ENCODE results near the gene FAM174C. TPM values are rescaled to one million over a fixed set of nuclear protein-coding genes. Genes with fewer than 3 reads are reported as not detected.

The FAM174C gene
- total RNA-seq, 1 donor from 2014 or later = 22.7 TPM

DNA sequence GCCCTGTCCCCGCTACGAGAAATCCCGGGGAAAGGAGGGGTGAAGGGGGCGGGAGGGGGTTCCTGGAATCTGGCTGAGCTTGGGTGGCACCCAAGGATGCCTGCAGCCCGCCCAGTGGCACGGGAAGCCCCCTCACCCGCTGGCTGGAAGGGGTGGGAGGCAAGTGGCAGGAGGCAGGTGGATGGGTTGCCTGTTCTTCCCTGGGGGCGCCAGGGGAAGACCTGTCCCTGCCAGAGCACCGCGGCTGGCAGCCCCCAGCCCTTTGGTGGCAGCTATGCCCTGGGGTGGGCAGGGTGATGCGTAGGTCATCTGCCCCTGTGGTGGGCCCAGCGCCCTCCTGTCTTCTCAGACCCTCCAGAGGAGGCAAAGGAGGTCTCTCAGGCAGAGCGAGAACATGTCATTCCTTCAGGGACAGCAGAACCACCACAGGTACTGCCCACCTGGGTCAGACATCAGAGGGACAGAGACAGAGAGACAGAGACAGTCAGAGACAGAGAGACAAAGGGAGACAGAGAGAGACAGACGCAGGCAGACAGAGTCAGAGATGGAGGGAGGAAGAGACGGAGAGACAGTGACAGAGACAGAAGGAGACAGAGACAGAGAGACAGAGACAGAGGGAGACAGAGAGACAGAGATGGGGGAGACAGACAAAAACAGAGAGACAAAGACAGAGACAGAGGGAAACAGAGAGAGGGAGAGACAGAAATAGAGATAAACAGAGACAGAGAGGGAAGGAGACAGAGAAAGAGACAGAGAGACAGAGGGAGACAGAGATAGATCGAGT is 47.1 kb downstream of the FAM174C start:
- Mint-ChIP-seq H3K27me3 (ENCODE audit: unreplicated experiment) (peaks cover 6% of the 10 kb centered on the region), H3K9me3 (ENCODE audit: unreplicated experiment) (no peaks in the 10 kb centered on the region), H3K4me1 (ENCODE audit: unreplicated experiment) (no peaks in the 10 kb centered on the region), H3K27ac (ENCODE audit: unreplicated experiment) (no peak overlapping the region), H3K36me3 (ENCODE audit: low read depth, unreplicated experiment) (no peaks in the 10 kb centered on the region), H3K4me3 (ENCODE audit: unreplicated experiment) (no peak overlapping the region)
- no peak for DNase-seq (ENCODE audit: low spot score)
- TF ChIP-seq, protein P1, sequence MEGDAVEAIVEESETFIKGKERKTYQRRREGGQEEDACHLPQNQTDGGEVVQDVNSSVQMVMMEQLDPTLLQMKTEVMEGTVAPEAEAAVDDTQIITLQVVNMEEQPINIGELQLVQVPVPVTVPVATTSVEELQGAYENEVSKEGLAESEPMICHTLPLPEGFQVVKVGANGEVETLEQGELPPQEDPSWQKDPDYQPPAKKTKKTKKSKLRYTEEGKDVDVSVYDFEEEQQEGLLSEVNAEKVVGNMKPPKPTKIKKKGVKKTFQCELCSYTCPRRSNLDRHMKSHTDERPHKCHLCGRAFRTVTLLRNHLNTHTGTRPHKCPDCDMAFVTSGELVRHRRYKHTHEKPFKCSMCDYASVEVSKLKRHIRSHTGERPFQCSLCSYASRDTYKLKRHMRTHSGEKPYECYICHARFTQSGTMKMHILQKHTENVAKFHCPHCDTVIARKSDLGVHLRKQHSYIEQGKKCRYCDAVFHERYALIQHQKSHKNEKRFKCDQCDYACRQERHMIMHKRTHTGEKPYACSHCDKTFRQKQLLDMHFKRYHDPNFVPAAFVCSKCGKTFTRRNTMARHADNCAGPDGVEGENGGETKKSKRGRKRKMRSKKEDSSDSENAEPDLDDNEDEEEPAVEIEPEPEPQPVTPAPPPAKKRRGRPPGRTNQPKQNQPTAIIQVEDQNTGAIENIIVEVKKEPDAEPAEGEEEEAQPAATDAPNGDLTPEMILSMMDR (IDR thresholded peaks at IDR 0.05; ENCODE audit: unreplicated experiment) = no peak

DNA sequence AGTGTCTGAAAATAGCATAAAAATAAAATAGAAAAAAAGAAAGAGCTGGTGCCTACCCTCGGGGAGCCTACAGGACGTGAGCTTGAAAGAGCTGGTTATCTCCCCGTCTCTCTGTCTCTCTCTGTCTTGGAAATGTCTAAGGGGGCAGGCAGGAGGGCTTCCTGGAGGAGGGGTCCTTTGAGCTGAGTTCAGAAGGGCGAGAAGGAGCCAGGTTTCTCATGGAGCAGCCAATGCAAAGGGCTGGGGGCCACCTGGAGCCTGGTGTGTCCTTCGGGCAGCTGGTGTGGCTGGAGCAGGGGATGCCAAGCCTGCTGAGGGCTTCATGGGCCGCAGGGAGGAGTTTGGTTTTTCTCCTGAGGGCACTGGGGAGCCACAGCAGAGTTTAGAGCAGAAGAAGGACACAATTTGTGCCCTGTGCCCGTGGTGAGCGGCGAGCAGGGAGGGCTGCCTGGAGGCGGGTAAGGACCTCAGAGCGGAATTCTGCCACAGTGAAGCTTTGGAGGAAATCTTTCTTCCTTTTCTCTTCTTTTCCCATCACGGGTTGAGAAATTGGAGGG is 49.0 kb downstream of the FAM174C start:
- Mint-ChIP-seq H3K9me3 (ENCODE audit: unreplicated experiment) (no peaks in the 10 kb centered on the region), H3K36me3 (ENCODE audit: low read depth, unreplicated experiment) (no peaks in the 10 kb centered on the region), H3K27ac (ENCODE audit: unreplicated experiment) (peak overlapping the region; percentile 48), H3K4me1 (ENCODE audit: unreplicated experiment) (no peaks in the 10 kb centered on the region), H3K27me3 (ENCODE audit: unreplicated experiment) (peaks cover 6% of the 10 kb centered on the region), H3K4me3 (ENCODE audit: unreplicated experiment) (peak overlapping the region; percentile 62)
- TF ChIP-seq, protein P1 (IDR thresholded peaks at IDR 0.05; ENCODE audit: unreplicated experiment) = no peak
- DNase-seq (ENCODE audit: low spot score) = no peak

DNA sequence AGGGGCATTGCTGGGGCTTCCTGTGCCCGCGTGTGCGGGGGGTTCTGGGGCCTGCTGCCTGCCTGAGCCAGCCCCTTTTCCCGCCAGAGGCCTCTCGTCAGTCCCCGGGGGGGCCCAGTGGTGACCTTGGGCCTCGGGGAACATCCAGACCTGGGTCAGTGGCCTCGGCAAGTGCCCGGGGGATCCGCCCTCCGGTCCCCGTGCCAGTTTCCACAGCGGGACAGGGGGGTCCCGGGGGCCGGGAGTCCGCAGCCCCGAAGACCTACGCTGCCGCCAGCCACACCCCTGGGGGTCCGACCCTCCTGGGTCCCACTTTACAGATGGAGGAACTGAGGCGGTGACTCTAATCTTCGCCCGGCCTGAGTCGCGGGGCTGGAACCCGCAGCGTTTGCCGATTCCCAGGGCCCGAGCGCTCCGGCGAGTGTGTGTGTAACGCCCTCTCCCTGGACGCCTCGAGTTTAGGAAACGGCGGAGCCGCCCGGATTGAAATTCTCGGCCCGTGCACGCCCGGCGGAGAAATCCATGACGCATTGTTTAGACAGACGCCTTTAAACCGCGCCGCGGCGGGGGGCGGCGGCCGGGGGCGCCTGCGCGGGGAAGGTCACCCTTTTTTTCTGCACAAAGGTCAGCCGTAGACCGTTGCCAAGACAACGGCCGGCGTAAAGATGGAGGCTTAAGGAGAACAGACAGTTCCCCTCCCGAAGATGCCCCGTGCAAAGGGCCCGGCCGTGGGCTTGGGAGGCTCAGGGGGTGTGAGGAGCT is 49.7 kb downstream of the FAM174C start:
- no peaks in the 10 kb centered on the region for H3K36me3 Mint-ChIP-seq (ENCODE audit: low read depth, unreplicated experiment)
- TF ChIP-seq, protein P1 (IDR thresholded peaks at IDR 0.05; ENCODE audit: unreplicated experiment) = no peak
- peaks cover 6% of the 10 kb centered on the region for H3K27me3 Mint-ChIP-seq (ENCODE audit: unreplicated experiment)
- no peak overlapping the region for H3K27ac Mint-ChIP-seq (ENCODE audit: unreplicated experiment)
- no peak overlapping the region for H3K4me3 Mint-ChIP-seq (ENCODE audit: unreplicated experiment)
- peak; percentile 69 for DNase-seq (ENCODE audit: low spot score)
- H3K9me3 Mint-ChIP-seq (ENCODE audit: unreplicated experiment) = no peaks in the 10 kb centered on the region
- no peaks in the 10 kb centered on the region for H3K4me1 Mint-ChIP-seq (ENCODE audit: unreplicated experiment)

DNA sequence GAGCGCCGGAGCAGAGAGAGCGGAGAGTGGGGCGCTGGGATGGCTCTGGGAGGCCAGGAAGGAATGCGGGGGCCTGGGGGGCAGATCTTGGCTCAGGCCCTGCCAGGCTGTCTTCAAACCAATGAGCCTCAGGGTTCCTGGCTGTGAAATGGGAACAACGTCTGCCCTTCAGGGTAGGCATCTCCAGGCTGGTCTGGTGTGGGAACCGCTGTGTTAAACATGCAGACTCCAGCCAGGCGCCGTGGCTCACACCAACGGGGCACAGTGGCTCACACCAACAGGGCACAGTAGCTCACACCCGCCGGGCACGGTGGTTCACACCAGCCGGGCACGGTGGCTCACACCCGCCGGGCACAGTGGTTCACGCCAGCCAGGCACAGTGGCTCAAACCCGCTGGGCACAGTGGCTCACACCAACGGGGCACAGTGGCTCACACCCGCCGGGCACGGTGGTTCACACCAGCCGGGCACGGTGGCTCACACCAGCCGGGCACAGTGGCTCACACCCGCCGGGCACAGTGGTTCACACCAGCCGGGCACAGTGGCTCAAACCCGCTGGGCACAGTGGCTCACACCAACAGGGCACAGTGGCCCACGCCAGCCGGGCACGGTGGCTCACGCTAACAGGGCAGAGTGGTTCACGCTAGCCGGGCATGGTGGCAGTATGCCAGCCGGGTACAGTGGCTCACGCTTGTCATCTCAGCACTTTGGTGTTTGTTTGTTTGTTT is 50.4 kb downstream of the FAM174C start:
- Mint-ChIP-seq H3K27ac (ENCODE audit: unreplicated experiment) (no peak overlapping the region), H3K4me1 (ENCODE audit: unreplicated experiment) (no peaks in the 10 kb centered on the region), H3K4me3 (ENCODE audit: unreplicated experiment) (no peak overlapping the region), H3K27me3 (ENCODE audit: unreplicated experiment) (peaks cover 6% of the 10 kb centered on the region), H3K36me3 (ENCODE audit: low read depth, unreplicated experiment) (no peaks in the 10 kb centered on the region), H3K9me3 (ENCODE audit: unreplicated experiment) (no peaks in the 10 kb centered on the region)
- no peak for DNase-seq (ENCODE audit: low spot score)
- TF ChIP-seq, protein P1 (IDR thresholded peaks at IDR 0.05; ENCODE audit: unreplicated experiment) = no peak
